GM23338 (cell line): ENCODE results near the gene COL4A2. TPM values are rescaled to one million over a fixed set of nuclear protein-coding genes. Genes with fewer than 3 reads are reported as not detected.

Experiments
- ATAC-seq: fragments of 200-7000 bp; cut with Tn5 transposase; 3 replicates; pipeline ENCODE4 v1.9.1; 2020
- DNase-seq: peaks from one replicate; pipeline ENCODE4 v3.0.0-alpha.2; 2015; ENCODE audit warnings: low spot score
- H2AFZ ChIP-seq: fragments of 200-600 bp; sonication (generic); 2 replicates; pipeline ENCODE4 v1.8.0; 2016; ENCODE audit warnings: antibody characterized with exemption, mild to moderate bottlenecking, moderate library complexity
- H3F3A ChIP-seq: fragments of 200-600 bp; sonication (generic); replicated peaks from 2 replicates; pipeline ENCODE4 v1.8.0; 2017; ENCODE audit warnings: antibody characterized with exemption, mixed run types, low read depth
- H3K27ac ChIP-seq: fragments of 200-600 bp; sonication (generic); 2 replicates; pipeline ENCODE4 v1.6.1; 2016; ENCODE audit warnings: low read depth
- H3K27me3 ChIP-seq: fragments of 200-600 bp; sonication (generic); 2 replicates; pipeline ENCODE4 v1.8.0; 2016; ENCODE audit warnings: mild to moderate bottlenecking, mixed run types, moderate library complexity; ENCODE audit not compliant: insufficient read depth
- H3K36me3 ChIP-seq: fragments of 200-600 bp; sonication (generic); 2 replicates; pipeline ENCODE4 v1.8.0; 2016; ENCODE audit warnings: mild to moderate bottlenecking; ENCODE audit not compliant: insufficient read depth
- H3K4me1 ChIP-seq: fragments of 200-600 bp; sonication (generic); 2 replicates; pipeline ENCODE4 v1.8.0; 2016; ENCODE audit warnings: mild to moderate bottlenecking, moderate library complexity; ENCODE audit not compliant: insufficient read depth
- H3K4me2 ChIP-seq: fragments of 200-600 bp; sonication (generic); 2 replicates; pipeline ENCODE4 v1.7.1; 2017; ENCODE audit warnings: mixed run types
- H3K4me3 ChIP-seq: fragments of 200-600 bp; sonication (generic); 2 replicates; pipeline ENCODE4 v1.6.1; 2016; ENCODE audit warnings: mixed run types
- H3K79me2 ChIP-seq: fragments of 200-600 bp; sonication (generic); replicated peaks from 2 replicates; pipeline ENCODE4 v1.8.0; 2017; ENCODE audit warnings: mild to moderate bottlenecking; ENCODE audit not compliant: insufficient read depth
- H3K9me2 ChIP-seq: fragments of 200-600 bp; sonication (generic); 2 replicates; pipeline ENCODE4 v1.8.0; 2017; ENCODE audit not compliant: insufficient read depth
- H4K20me1 ChIP-seq: fragments of 200-600 bp; sonication (generic); replicated peaks from 2 replicates; pipeline ENCODE4 v1.8.0; 2017; ENCODE audit warnings: mild to moderate bottlenecking; ENCODE audit not compliant: insufficient read depth
- H3K27ac Mint-ChIP-seq: 2 replicates; pipeline ENCODE4 v1.8.0; 2020; ENCODE audit warnings: inconsistent platforms, mild to moderate bottlenecking, moderate library complexity, mixed read lengths
- H3K27me3 Mint-ChIP-seq: 3 replicates; pipeline ENCODE4 v1.8.0; 2022; ENCODE audit warnings: low read depth, mild to moderate bottlenecking, moderate library complexity, mixed read lengths, inconsistent platforms; ENCODE audit not compliant: insufficient read depth, poor library complexity
- H3K36me3 Mint-ChIP-seq: 3 replicates; pipeline ENCODE4 v1.8.0; 2021; ENCODE audit warnings: low read depth, mild to moderate bottlenecking, inconsistent platforms, moderate library complexity, mixed read lengths
- H3K4me1 Mint-ChIP-seq: 3 replicates; pipeline ENCODE4 v1.8.0; 2020; ENCODE audit warnings: mild to moderate bottlenecking, inconsistent platforms, mixed read lengths
- H3K4me3 Mint-ChIP-seq: 3 replicates; pipeline ENCODE4 v1.8.0; 2021; ENCODE audit warnings: moderate library complexity, mild to moderate bottlenecking, inconsistent platforms, mixed read lengths
- H3K9me3 Mint-ChIP-seq: 3 replicates; pipeline ENCODE4 v1.8.0; 2020; ENCODE audit warnings: moderate library complexity, mild to moderate bottlenecking, inconsistent platforms, mixed read lengths
- CREB1 ChIP-seq: fragments of 250-450 bp; sonication (Bioruptor Pico); IDR thresholded peaks from 2 replicates; pipeline ENCODE4 v1.5.0; 2020; ENCODE audit warnings: low read depth, mild to moderate bottlenecking, moderate library complexity
- CTCF ChIP-seq, 2 experiments: fragments of 200-600 bp in 1 of 2; sonication (generic) in 1 of 2; conservative IDR thresholded peaks; 2 replicates each; pipeline versions ENCODE4 v1.5.1 to v1.6.1; 2016 to 2017; ENCODE audit warnings: antibody characterized with exemption in 2 of 2, low read depth in 2 of 2, mild to moderate bottlenecking in 2 of 2, moderate library complexity in 1 of 2
- EZH2 ChIP-seq: fragments of 200-600 bp; sonication (generic); IDR thresholded peaks from one replicate; pipeline ENCODE4 v1.8.0; 2017; ENCODE audit warnings: antibody characterized with exemption, mild to moderate bottlenecking, low read depth; ENCODE audit not compliant: unreplicated experiment
- EZH2phosphoT487 ChIP-seq: fragments of 200-600 bp; sonication (generic); IDR thresholded peaks from one replicate; pipeline ENCODE4 v1.8.1; 2018; ENCODE audit warnings: antibody characterized with exemption; ENCODE audit not compliant: unreplicated experiment
- JUNB ChIP-seq: IDR thresholded peaks from one replicate; pipeline ENCODE4 v1.6.1; 2016; ENCODE audit warnings: antibody characterized with exemption; ENCODE audit not compliant: unreplicated experiment
- NANOG ChIP-seq: IDR thresholded peaks from 2 replicates; pipeline ENCODE4 v1.6.1; 2016; ENCODE audit warnings: antibody characterized with exemption, borderline replicate concordance
- POLR2AphosphoS5 ChIP-seq: IDR thresholded peaks from 2 replicates; pipeline ENCODE4 v1.6.1; 2016; ENCODE audit warnings: antibody characterized with exemption, low read depth
- ZNF114 ChIP-seq: fragments of 250-450 bp; sonication (Bioruptor Pico); IDR thresholded peaks from 2 replicates; pipeline ENCODE4 v1.5.0; 2020; ENCODE audit warnings: mild to moderate bottlenecking, moderate library complexity
- ZNF462 ChIP-seq: fragments of 250-450 bp; sonication (Bioruptor Pico); IDR thresholded peaks from 2 replicates; pipeline ENCODE4 v1.5.0; 2020; ENCODE audit warnings: mild to moderate bottlenecking, moderate library complexity
- polyA plus RNA-seq: library from polyadenylated mRNA; unstranded; fragments of >200 nt; fragmentation: Nextera tagmentation; extraction: Ambion mirVana; gene quantifications from 2 replicates; pipeline ENCODE4 v1.2.1, GENCODE V29; 2016
- total RNA-seq: library from RNA; depleted of rRNA; stranded (reverse); fragments of >200 nt; shearing (Covaris generic); gene quantifications from 2 replicates; pipeline ENCODE4 v1.2.3, GENCODE V29; 2014
- TF ChIP-seq, protein P1 (sequence below): IDR thresholded peaks from one replicate; pipeline ENCODE4 v1.6.1; 2018; ENCODE audit warnings: antibody characterized with exemption; ENCODE audit not compliant: unreplicated experiment

The COL4A2 gene
- total and polyA plus RNA-seq, 2 experiments from 2014 or later: 37.4 to 131 TPM

- TF ChIP-seq CTCF (conservative IDR thresholded peaks at IDR 0.05; ENCODE audit: low read depth in 2 of 2) (no peak), POLR2AphosphoS5 (no peak), ZNF114 (no peak), JUNB (no peak)
These were observed 169.1 kb downstream of the COL4A2 start (continued) for GRCh38 chr13:110476220-110476617.

DNA sequence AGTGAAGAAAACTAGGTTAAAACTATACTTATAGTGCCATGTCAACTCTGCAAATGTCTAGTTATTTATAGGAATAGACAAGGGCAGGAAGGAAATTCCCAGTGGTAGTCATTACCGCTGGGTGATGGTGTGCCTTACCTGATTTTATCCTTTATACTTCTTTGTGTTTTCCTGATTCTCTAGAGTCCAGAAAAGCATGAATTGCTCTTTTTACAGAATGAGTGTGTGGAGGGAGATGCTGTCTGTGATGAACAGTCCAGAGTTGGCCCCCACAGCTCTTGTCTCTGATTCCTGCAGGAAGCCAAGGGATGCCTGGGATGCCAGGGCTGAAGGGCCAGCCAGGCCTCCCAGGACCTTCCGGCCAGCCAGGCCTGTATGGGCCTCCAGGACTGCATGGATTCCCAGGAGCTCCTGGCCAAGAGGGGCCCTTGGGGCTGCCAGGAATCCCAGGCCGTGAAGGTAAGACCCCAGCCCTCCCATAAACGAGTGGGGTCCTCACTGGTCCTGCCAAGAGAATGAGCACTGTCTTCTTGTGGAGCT is 170.7 kb downstream of the COL4A2 start:
- no peaks in the 10 kb centered on the region for H3K4me1 Mint-ChIP-seq
- no peaks in the 10 kb centered on the region for H4K20me1 ChIP-seq
- ATAC-seq: no peak
- H3K27me3 Mint-ChIP-seq: peaks cover 14% of the 10 kb centered on the region
- no peak overlapping the region for H3K4me3 ChIP-seq
- H3F3A ChIP-seq: 0 out of 2 replicates have a peak, but pooled peaks cover 7% of the 10 kb centered on the region
- H3K4me1 ChIP-seq: no peaks in the 10 kb centered on the region
- no peaks in the 10 kb centered on the region; the same call in 1 of the 2 replicates for H3K9me2 ChIP-seq
- H3K27ac Mint-ChIP-seq: no peak overlapping the region; the same call in 1 of the 2 replicates
- no peaks in the 10 kb centered on the region for H3K27me3 ChIP-seq
- H3K36me3 Mint-ChIP-seq: peaks cover 41% of the 10 kb centered on the region
- H2AFZ ChIP-seq: no peak overlapping the region
- DNase-seq: no peak
- H3K4me2 ChIP-seq: no peak overlapping the region
- H3K4me3 Mint-ChIP-seq: no peak overlapping the region
- no peaks in the 10 kb centered on the region for H3K36me3 ChIP-seq
- no peak overlapping the region for H3K27ac ChIP-seq
- no peaks in the 10 kb centered on the region; the same call in 2 of the 3 replicates for H3K9me3 Mint-ChIP-seq
- no peaks in the 10 kb centered on the region for H3K79me2 ChIP-seq
- TF ChIP-seq POLR2AphosphoS5 (no peak), NANOG (no peak), ZNF462 (CRISPR knock-in tag) (no peak), CTCF (conservative IDR thresholded peaks at IDR 0.05; ENCODE audit: low read depth in 2 of 2) (no peak), ZNF114 (no peak), EZH2 (no peak), EZH2phosphoT487 (no peak), JUNB (no peak), CREB1 (CRISPR knock-in tag) (no peak)
- TF ChIP-seq, protein P1, sequence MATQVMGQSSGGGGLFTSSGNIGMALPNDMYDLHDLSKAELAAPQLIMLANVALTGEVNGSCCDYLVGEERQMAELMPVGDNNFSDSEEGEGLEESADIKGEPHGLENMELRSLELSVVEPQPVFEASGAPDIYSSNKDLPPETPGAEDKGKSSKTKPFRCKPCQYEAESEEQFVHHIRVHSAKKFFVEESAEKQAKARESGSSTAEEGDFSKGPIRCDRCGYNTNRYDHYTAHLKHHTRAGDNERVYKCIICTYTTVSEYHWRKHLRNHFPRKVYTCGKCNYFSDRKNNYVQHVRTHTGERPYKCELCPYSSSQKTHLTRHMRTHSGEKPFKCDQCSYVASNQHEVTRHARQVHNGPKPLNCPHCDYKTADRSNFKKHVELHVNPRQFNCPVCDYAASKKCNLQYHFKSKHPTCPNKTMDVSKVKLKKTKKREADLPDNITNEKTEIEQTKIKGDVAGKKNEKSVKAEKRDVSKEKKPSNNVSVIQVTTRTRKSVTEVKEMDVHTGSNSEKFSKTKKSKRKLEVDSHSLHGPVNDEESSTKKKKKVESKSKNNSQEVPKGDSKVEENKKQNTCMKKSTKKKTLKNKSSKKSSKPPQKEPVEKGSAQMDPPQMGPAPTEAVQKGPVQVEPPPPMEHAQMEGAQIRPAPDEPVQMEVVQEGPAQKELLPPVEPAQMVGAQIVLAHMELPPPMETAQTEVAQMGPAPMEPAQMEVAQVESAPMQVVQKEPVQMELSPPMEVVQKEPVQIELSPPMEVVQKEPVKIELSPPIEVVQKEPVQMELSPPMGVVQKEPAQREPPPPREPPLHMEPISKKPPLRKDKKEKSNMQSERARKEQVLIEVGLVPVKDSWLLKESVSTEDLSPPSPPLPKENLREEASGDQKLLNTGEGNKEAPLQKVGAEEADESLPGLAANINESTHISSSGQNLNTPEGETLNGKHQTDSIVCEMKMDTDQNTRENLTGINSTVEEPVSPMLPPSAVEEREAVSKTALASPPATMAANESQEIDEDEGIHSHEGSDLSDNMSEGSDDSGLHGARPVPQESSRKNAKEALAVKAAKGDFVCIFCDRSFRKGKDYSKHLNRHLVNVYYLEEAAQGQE: no peak
